NCI-H82 (cell line): ENCODE results near the gene HERC6.
"Not testable (repeated sequence)": the region's sequence is repeated elsewhere in the genome, so short reads cannot be mapped to it uniquely, and the experiment has no call there.

Experiments used
- DNase-seq: peaks from one replicate; lab custom pipeline; 2025; lab: John Stamatoyannopoulos, UW

HERC6 gene

DNA sequence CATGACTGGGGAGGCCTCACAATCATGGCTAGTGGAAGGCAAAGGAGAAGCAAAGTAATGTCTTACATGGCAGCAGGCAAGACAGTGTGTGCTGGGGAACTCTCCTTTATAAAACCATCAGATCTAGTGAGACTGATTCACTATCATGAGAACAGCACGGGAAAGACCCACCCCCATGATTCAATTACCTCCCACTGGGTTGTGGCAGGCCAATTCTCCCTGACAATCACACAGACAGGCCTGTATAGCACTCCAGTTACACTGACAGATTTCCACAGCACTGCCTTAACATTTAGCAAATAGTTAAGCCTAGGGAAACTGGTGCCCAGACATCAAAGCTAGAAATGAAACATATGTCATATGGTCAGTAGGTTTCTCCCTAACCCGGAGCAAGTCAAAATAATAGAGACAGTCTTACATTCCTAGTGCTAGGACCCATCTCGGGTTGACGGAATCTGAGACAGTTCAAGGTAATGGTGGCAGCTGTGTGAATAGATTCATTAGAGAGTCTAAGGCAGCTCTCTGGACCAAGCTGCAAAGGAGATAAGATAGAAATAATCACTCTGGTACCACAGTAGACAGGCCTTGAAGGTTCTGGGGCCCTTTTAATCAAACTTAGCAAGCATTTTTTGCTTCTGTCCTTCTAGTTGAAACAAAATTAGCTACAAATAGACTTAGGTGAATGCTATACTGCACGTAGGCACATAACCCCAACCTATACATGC is 68.9 kb downstream of the HERC6 start:
- DNase-seq, result no peak

DNA sequence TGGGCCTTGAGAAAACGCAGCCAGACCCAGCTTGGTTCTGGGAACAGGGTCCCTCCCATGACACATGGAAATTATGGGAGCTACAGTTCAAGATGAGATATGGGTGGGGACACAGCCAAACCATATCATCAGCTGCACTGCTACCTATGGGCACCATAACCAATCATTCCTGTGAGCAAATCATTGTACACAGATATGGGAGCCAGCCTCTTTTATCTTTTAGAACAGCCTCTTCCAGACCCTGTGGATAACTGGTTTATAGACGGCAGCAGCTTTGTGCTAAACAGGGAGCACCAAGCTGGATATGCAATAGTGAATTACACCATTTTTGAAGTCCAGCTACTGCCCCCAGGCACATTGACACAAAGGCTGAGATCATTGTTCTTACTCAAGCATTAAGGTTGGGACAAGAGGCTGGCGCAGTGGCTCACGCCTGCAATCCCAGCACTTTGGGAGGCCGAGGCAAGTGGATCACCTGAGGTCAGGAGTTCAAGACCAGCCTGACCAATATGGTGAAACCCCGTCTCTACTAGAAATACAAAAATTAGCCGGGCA is 69.6 kb downstream of the HERC6 start:
- not testable (repeated sequence) for DNase-seq

DNA sequence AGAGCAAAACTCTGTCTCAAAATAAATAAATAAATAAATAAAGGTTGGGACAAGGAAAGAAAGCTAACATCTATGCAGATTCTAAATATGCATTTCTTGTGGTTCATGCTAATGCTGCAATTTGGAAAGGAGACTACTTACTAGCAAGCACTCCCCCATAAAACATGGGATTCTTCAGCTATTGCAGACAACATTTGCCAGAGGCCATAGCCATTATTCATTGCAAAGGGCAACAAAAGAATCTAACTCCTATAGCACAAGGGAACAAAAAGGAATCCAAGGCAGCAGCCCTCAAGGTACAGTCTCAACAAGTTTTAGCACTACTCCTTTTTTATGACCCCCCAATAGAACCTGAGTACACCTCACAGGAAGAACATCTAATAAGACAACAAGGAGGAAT is 70.2 kb downstream of the HERC6 start:
- no peak for DNase-seq

DNA sequence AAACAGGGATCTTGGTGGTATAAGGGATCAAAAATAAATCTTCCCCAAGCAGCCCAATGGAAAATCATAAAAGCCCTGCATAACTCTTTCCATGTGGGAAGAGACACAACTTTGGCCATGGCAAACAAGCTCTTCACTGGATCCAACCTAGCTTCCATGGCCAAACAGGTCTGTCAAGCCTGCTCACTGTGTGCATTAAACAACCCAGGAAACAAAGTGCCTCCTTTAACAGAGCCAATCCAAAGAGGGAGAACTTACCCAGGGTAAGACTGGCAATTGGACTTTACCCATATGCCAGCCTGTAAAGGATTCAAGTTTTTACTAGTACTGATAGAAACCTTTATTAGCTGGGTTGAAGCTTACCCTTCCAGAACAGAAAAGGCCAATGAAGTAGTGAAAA is 70.6 kb downstream of the HERC6 start:
- DNase-seq, result no peak

DNA sequence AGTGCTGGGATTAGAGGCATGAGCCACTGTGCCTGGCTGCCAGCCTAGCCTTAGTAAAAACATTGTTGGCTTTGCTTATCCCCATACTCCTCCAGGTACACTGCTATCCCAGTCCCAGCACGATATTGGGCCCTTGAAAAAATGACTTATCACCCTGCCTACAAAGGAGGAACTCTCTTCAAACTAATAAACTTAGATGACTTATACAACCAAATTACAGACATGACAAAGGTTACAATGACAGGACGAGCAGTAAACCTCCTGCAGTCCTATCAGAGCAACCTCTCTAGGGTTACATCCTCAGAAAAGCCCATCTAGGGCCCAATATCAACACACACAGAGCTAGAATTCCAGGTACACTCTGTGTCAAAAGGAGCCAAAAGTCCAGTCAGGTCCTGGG is 72.6 kb downstream of the HERC6 start:
- no peak for DNase-seq

DNA sequence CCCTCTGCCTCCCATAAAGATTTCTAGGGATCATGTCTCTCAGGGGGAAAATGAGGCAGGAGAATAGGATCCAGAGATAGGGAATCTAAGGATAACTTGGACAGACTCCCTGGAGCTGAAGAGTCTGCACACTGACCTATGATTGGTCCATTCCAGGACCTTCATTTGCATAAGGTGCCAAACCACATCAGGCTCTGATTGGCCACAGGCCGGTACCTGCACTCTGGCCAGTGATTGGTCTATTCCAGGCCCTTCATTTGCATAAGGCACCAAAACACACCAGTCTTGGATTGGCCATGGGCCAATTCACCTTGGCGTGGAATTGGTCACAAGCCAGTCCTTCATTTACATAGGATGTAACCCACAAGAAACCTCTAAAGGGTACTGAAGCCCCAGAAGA is 74.3 kb downstream of the HERC6 start:
- DNase-seq, result no peak

DNA sequence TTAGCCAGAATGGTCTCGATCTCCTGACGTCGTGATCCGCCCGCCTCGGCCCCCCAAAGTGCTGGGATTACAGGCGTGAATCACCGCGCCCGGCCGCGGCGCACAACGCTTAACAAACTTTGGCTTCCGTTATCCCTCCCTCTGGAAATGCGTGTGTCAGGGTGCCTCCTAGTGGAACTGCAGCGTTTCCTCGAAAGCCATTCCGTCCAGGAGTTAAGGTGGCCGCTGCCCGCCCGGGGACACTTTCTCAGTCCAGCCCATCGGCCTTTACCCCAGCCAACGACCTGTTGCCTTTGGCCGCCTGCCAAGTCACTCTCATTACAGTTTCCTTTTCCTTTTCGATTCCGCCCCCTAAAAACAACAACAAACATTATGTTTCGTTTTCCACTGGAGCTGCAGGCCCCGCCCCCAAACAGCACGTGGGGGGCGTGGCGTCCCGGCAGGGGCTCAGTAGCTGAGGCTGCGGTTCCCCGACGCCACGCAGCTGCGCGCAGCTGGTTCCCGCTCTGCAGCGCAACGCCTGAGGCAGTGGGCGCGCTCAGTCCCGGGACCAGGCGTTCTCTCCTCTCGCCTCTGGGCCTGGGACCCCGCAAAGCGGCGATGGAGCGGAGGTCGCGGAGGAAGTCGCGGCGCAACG is 78.1 kb downstream of the HERC6 start, which contains the start of gene HERC5:
Gene HERC5, plus strand, starts transcription at position 450 of the 637 bp plus-strand sequence. Its CDS starts 151 bp downstream, at position 601.
- DNase-seq, result peak; percentile 81

DNA sequence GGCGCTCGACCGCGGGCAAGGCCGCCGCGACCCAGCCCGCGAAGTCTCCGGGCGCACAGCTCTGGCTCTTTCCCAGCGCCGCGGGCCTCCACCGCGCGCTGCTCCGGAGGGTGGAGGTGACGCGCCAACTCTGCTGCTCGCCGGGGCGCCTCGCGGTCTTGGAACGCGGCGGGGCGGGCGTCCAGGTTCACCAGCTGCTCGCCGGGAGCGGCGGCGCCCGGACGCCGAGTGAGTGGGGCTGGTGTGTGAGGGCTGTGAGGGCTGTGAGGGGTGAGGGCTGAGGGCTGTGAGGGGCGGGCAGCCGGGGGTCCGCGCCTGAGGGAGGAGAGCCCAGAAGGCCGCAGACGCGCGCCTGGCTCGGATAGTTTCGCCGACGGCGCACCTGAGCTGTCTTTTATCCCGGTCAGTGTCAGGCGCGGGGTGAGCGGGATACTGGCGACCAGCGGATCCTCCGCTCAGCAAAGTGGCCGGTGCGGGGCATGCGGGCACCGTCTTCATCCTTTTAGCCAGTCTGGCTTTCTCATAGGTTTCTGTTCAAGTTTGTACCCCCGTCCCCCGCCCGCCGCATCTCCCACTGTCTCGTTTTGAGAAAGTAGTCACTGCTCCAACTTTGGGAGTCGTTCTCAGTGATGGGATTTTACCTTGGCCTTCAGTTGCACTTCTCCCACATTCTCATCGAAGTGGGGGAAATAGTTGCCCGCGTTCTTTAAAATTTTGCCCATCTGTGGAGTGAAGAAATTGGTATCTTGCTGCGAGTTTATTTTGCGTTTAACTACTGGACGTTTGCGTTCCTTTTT is 78.9 kb downstream of the HERC6 start:
- DNase-seq, result peak; percentile 43

DNA sequence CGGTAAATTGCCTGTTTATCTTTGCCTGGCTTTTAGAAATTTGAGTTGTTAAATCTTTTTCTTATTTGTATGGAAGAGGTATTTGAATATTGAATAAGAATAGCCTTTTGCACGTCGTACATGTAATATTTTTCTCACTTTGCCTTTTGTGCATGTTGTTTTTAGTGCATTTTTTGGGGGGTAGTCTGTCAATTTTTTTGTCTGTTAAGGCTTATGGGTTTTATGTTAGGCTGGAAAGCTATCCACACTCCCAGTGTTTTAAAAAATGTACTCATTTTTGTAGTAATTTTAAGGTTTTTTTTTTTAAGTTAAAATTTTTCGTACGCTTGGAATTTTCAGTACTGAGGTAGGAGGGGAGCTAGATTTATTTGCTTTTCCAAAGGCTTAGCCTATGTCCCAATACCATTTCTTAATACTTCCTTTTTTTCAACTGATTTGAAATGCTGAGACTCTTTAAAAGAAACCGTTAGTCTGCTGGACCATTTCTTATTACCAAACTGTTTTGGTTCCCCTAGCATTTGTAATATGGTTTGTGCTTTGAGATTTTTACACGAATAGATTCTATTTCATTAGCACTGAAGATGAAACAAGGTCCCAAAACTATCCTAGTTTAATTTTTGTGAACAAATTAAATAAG is 79.6 kb downstream of the HERC6 start:
- no peak for DNase-seq

DNA sequence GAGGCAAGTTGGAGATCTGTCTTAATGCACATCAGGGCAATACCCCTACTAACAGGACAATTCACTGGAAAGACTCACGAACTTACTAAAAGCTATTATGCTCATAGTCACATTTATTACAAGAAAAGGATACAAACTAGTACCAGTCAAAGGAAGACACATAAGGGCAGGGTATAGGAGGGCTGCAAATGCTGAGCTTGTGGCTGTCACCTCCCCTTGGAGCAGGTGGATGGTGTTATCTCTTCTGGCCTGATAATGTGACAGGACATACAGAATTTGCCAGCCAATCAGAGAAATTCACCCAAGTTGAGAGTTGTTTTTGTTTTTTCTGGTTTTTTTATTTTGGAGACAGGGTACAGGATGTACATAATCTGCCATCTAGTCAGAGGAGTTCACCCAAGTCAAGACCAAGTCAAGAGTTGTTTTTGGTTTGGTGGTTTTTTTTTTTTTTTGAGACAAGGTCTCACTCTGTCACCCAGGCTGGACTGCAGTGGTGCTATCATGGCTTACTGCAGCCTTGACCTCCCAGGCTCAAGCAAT is 87.1 kb downstream of the HERC6 start:
- DNase-seq, result no peak

DNA sequence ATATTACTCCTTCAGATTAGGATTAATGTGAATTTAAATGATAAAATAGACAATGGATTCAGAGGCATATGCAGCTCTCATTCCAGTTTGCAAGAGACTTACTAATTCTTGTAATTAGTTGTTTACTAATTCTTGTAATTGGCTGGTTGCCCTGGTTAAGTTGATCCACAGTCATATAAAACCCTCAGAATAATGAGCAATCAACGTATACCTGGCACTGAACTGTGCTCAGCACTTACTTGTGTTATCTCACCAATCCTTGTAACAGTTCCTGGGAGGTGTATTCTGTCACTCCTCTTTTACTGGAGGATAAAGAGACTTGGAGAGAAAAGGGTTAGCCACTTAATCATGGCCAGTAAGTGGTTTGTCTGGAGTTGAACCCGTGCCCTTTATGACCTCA is 88.7 kb downstream of the HERC6 start:
- no peak for DNase-seq

DNA sequence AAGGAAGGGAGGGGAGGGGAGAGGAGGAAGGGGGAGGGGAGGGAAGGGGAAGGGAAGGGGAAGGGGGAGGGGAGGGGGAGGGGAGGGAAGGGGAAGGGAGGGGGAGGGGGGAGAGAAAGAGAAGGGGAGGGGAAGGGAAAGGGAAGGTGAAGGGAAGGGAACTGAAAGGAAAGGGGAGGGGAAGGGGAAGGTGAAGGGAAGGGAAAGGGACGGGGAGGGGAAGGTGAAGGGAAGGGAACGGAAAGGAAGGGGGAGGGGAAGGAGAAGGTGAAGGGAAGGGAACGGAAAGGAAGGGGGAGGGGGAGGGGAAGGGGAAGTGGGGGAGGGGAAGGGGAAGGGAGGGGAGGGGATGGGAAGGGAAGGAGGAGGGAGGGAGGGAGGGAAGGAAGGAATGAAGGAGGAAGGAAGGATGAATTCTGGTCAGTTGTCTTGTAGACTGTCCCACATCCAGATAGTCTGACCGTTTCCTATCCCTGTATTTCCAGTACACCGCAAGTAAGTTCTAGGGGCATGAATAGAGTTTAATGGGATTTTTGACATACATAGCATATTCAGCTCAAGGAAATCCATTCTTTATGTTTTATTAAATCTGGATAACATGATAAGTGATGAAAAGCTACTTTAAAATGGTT is 98.7 kb downstream of the HERC6 start:
- DNase-seq, result no peak

DNA sequence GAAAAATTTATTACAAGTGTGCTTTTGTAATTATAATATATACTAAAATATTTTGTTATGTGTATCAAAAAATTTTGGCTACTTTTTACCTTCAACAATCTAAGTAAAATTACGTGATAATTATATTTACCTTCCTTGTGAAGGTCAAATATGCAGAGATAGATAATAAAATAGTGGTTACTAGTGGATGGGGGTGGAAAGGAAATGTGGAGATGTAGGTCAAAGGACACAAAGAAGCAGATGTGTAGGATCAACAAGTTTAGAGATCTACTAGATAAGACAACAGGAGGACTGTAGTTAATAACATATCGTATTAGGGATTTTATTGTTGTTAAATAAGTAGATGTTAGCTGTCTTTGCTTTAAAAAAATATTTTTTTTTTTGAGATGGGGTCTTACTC is 99.6 kb downstream of the HERC6 start:
- DNase-seq, result no peak

DNA sequence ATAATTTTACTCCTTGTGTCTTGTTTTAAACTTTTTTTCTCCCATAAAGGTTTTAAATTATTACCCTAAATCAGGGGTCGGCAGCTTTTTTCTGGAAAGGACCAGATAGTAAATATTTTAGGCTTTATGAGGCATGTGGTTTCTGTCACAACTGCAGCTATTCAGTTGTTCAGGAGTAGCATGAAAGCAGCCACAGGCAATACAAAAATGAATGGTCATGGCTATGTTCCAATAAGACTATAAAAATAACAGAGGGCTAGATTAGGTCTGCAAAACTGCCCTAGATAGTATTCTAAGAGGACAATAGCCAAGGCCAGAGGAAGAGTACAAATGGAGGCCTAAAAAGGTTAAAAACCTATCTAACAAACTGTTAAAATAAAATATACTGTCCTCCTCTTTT is 102.9 kb downstream of the HERC6 start:
- no peak for DNase-seq

DNA sequence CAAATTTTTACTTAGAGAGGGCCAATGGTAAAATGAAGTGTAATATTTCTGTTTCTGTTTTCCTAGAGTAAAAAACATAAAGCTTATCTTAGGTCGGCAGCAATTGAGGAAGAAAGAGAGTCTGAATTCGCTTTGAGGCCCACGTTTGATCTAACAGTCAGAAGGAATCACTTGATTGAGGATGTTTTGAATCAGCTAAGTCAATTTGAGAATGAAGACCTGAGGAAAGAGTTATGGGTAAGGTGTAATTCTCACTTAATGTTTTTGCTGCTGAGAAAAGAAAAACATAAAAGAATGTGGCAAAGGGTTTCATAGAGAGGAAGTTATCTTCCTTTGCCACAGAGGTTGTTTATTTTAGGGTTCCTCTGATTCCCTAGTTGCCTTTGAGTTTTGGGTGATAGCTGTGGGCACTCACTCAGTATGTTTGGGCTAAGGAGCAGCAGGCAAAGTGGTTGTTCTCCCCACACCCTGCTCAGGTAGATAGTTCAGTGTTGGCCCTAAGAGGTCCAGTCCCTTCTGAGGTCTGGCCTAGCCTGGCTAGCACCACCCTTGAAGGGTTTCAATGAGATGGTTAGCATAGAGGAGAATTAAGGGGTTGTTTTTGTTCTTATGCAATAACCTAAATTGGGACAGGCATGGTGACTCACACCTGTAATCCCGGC is 110.6 kb downstream of the HERC6 start:
- DNase-seq, result no peak
